Upper lobe of right lung (tissue), 1 donor: ENCODE measurements around the gene PCNX2. TPM values are rescaled to one million over a fixed set of nuclear protein-coding genes. Genes with fewer than 3 reads are reported as not detected.

ENCODE experiments used
- ATAC-seq: fragments of 200-7000 bp; cut with Tn5 transposase; one replicate; pipeline ENCODE4 v1.9.1; 2020; ENCODE audit warnings: mild to moderate bottlenecking, moderate library complexity
- DNase-seq: peaks from one replicate; pipeline ENCODE4 v3.0.0-alpha.2; 2020
- H3K27ac ChIP-seq: fragments of 200-600 bp; one replicate; pipeline ENCODE4 v1.8.0; 2022
- H3K27me3 ChIP-seq: fragments of 200-600 bp; one replicate; pipeline ENCODE4 v1.8.0; 2022; ENCODE audit warnings: mild to moderate bottlenecking
- H3K36me3 ChIP-seq: fragments of 200-600 bp; one replicate; pipeline ENCODE4 v1.8.0; 2022
- H3K4me1 ChIP-seq: fragments of 200-600 bp; one replicate; pipeline ENCODE4 v1.8.0; 2022
- H3K4me3 ChIP-seq: fragments of 200-600 bp; one replicate; pipeline ENCODE4 v1.8.0; 2022; ENCODE audit warnings: mild to moderate bottlenecking
- H3K9me3 ChIP-seq: fragments of 200-600 bp; one replicate; pipeline ENCODE4 v1.8.0; 2022
- intact Hi-C: fragments of 100-400 bp; cut with DNase I; formaldehyde crosslinking; loops from one replicate; pipeline ENCODE4 v1.11.0; 2022
- total RNA-seq: library from RNA; stranded (reverse); fragmentation: NEBNext Ultra II Directional; extraction: Animal tissue kit (Norgen Biotek cat#: 25700); gene quantifications from one replicate; pipeline ENCODE4 v1.2.1, GENCODE V29; 2021
- TF ChIP-seq, protein P1 (sequence below): fragments of 200-600 bp; IDR thresholded peaks from one replicate; pipeline ENCODE4 v1.8.0; 2022; ENCODE audit warnings: antibody characterized with exemption
- donor health status: DM: no; HTN: yes; CAD: no; lungs with severe emphysema.

Gene PCNX2
- total RNA-seq, 1 donor from 2014 or later = 6.8 TPM

DNA sequence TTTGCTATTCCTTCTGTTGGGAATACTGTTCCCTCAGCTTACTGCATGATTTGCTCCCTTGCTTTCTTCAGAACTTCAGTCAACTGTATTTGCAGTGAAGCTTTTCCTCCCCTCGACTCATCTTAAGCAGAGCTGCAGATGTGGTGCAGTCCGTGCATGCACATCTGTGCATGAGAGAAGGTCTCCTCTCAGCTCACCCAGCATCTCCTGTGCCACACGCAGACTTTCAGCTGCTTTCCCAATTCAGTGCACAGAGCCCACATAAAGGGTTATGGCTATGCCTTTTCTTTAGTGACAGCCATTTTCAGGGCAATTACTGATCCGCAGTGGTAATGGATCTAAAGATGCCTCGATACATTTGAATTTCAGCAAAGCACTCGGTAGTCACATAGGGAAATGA is 358.6 kb downstream of the PCNX2 start:
- intact Hi-C loops = no loop called here
- Histone ChIP-seq H3K9me3 (no peaks in the 10 kb centered on the region), H3K4me3 (no peak overlapping the region), H3K4me1 (no peaks in the 10 kb centered on the region), H3K27ac (no peak overlapping the region), H3K27me3 (no peaks in the 10 kb centered on the region), H3K36me3 (no peaks in the 10 kb centered on the region)
- ATAC-seq (no peak), DNase-seq (no peak)
- TF ChIP-seq, protein P1, sequence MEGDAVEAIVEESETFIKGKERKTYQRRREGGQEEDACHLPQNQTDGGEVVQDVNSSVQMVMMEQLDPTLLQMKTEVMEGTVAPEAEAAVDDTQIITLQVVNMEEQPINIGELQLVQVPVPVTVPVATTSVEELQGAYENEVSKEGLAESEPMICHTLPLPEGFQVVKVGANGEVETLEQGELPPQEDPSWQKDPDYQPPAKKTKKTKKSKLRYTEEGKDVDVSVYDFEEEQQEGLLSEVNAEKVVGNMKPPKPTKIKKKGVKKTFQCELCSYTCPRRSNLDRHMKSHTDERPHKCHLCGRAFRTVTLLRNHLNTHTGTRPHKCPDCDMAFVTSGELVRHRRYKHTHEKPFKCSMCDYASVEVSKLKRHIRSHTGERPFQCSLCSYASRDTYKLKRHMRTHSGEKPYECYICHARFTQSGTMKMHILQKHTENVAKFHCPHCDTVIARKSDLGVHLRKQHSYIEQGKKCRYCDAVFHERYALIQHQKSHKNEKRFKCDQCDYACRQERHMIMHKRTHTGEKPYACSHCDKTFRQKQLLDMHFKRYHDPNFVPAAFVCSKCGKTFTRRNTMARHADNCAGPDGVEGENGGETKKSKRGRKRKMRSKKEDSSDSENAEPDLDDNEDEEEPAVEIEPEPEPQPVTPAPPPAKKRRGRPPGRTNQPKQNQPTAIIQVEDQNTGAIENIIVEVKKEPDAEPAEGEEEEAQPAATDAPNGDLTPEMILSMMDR = no peak

Other genes with a start within 250 kb of the PCNX2 start
- 9.1 TPM for gene MAP3K21, start 32.0 kb upstream of the PCNX2 start, total RNA-seq